GM23248 (cell line): ENCODE data around the gene MANBA.

Experiments
- EZH2 ChIP-seq: fragments of 200-600 bp; sonication (generic); IDR thresholded peaks from 2 replicates; pipeline ENCODE4 v1.6.1; 2018; ENCODE audit warnings: antibody characterized with exemption, mild to moderate bottlenecking; ENCODE audit not compliant: insufficient read depth, poor library complexity, severe bottlenecking
- EZH2phosphoT487 ChIP-seq: fragments of 200-600 bp; sonication (generic); IDR thresholded peaks from 2 replicates; pipeline ENCODE4 v1.6.1; 2018; ENCODE audit warnings: antibody characterized with exemption, moderate library complexity, mild to moderate bottlenecking, low read depth; ENCODE audit not compliant: insufficient read depth

DNA sequence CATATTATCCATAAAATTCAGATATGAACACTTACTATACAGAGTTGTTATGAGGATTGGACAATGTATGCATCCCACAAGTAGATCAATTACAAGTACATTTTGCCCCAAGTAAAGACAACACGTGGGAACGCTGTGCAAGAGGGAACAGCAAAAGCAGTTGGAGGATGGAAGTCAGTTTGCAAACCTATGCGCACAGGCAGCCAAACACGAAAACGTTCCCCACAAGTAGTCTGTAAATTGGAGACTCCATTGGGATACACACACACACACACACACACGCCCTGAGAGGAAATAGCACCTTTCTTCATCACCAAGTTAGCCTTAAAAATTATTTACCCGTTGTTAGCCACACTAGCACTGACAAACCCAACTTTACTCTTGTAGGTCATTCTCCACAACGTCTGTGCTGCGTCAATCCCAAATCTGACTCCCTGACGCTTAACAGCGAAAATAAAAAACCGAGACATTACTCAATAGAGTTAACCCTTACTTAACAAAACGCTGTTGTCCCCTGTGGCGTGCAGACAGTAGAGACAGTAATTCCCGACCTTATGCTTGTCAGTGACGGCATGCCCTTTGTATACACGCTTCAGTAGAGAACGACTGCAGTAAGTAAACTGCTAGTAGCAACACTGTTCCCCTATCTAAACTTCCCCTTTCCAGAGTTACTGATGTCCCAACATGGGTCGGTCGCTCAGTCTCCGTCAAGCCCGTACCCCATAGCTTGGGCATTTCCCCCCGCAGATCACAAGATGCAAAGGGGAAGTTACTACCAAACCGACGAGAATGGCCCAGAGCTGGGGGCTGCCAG is 730 bp downstream of the MANBA start:
- TF ChIP-seq EZH2 (no peak), EZH2phosphoT487 (no peak)
